Gastroesophageal sphincter (tissue), 3 donors: ENCODE data around the gene KASH5.

Experiments used
- EP300 ChIP-seq: sonication (generic); formaldehyde crosslinking; IDR thresholded peaks from one replicate; pipeline ENCODE4 v1.6.1; 2017; ENCODE audit warnings: antibody characterized with exemption, mild to moderate bottlenecking
- POLR2A ChIP-seq, 2 donors: fragments of 450-650 bp; IDR thresholded peaks; one replicate each; pipeline ENCODE4 v1.6.1; 2017; ENCODE audit warnings: antibody characterized with exemption in 2 of 2, mild to moderate bottlenecking in 2 of 2, moderate library complexity in 1 of 2
- POLR2AphosphoS5 ChIP-seq: sonication (generic); formaldehyde crosslinking; IDR thresholded peaks from one replicate; pipeline ENCODE4 v1.6.1; 2017; ENCODE audit warnings: antibody characterized with exemption
- TF ChIP-seq, protein P1 (sequence below), 4 experiments: fragments of 200-600 bp in 2 of 4; fragments of 450-650 bp in 2 of 4; sonication (generic) in 1 of 4; IDR thresholded peaks; one replicate each; pipeline ENCODE4 v1.5.1; 2017 to 2019; ENCODE audit warnings: antibody characterized with exemption in 4 of 4, mild to moderate bottlenecking in 2 of 4, moderate library complexity in 2 of 4

- TF ChIP-seq, protein P1, sequence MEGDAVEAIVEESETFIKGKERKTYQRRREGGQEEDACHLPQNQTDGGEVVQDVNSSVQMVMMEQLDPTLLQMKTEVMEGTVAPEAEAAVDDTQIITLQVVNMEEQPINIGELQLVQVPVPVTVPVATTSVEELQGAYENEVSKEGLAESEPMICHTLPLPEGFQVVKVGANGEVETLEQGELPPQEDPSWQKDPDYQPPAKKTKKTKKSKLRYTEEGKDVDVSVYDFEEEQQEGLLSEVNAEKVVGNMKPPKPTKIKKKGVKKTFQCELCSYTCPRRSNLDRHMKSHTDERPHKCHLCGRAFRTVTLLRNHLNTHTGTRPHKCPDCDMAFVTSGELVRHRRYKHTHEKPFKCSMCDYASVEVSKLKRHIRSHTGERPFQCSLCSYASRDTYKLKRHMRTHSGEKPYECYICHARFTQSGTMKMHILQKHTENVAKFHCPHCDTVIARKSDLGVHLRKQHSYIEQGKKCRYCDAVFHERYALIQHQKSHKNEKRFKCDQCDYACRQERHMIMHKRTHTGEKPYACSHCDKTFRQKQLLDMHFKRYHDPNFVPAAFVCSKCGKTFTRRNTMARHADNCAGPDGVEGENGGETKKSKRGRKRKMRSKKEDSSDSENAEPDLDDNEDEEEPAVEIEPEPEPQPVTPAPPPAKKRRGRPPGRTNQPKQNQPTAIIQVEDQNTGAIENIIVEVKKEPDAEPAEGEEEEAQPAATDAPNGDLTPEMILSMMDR (IDR thresholded peaks at IDR 0.05) = no peak
- TF ChIP-seq POLR2A (IDR thresholded peaks at IDR 0.05) (no peak), POLR2AphosphoS5 (no peak), EP300 (no peak)
Measured at GRCh38 chr19:49355909-49356353, 32.1 kb upstream of the KASH5 start.
